IPS-NIHi7 (cell line): Measurements from ENCODE around the gene P2RX5.
A peak's percentile ranks its signal among the peaks of the same experiment; 100 is the strongest.
"Not testable (repeated sequence)": the region's sequence is repeated elsewhere in the genome, so short reads cannot be mapped to it uniquely, and the experiment has no call there.

Experiments used
- DNase-seq: peaks from one replicate; pipeline ENCODE4 v3.0.0; 2012; ENCODE audit warnings: mixed read lengths; ENCODE audit errors: extremely low spot score

P2RX5 gene, protein sequence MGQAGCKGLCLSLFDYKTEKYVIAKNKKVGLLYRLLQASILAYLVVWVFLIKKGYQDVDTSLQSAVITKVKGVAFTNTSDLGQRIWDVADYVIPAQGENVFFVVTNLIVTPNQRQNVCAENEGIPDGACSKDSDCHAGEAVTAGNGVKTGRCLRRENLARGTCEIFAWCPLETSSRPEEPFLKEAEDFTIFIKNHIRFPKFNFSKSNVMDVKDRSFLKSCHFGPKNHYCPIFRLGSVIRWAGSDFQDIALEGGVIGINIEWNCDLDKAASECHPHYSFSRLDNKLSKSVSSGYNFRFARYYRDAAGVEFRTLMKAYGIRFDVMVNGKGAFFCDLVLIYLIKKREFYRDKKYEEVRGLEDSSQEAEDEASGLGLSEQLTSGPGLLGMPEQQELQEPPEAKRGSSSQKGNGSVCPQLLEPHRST

GRCh38 chr17:3695723-3696411 lies at the start of gene P2RX5:
TSS of gene P2RX5 (minus strand) at chr17:3696155. CDS start at chr17:3696005, 150 bp downstream.
- DNase-seq, result peak; percentile 70

DNA sequence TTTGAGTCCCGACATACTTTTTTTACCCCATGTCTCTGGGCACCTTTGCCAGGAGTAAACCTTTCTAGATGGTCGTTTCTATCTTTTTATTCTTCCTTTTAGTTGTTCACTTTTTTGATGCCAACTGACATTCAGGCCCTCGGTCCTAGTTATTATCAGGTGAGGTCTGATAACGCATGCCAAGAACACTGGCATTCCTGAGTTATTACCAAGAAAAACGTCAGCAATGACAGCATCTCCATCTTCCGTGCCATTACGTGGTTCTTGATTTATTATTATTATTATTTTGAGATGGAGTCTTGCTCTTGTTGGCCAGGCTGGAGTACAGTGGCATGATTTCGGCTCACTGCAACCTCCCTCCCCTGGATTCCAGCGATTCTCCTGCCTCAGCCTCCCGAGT lies 49.1 kb upstream of the P2RX5 start:
- no peak for DNase-seq

DNA sequence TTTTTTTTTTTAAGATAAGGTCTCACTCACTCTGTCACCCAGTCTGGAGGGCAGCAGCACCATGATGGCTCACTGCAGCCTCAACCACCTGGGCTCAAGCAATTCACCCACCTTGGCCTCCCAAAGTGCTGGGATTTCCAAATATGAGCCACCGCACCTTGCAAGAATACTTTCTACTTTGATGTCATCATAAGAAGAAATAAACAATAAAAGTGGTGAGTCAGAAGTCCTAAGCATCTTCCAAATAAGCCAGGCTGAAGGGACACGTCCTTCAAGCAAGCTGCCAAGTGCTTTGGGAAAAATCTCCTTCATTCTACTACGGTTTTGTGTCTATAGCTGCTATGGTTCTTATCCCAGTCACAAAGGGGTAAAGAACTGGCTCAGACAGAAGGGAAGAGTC lies 48.1 kb upstream of the P2RX5 start:
- no peak for DNase-seq

DNA sequence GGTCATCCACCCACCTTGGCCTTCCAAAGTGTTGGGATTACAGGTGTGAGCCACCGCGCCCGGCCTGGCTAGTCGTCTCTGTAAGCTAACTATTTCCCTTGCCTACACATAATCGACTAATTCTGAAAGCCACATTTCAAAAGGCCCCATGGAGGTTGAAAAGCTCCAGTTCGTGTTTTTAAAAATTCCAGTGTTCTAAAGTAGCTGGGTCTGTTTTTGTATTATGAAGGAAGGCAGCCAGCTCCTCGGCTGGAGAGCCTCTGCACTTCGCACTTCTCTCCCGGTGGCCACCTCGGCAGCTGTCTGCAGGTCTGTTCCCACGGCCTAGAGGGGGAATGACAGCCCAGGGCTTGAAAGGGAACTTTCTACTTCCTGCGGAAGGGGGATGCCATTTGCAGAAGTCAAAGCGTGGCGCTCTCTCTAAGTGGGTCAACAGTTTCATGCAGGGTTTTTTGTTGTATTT lies 44.7 kb upstream of the P2RX5 start:
- no peak for DNase-seq

DNA sequence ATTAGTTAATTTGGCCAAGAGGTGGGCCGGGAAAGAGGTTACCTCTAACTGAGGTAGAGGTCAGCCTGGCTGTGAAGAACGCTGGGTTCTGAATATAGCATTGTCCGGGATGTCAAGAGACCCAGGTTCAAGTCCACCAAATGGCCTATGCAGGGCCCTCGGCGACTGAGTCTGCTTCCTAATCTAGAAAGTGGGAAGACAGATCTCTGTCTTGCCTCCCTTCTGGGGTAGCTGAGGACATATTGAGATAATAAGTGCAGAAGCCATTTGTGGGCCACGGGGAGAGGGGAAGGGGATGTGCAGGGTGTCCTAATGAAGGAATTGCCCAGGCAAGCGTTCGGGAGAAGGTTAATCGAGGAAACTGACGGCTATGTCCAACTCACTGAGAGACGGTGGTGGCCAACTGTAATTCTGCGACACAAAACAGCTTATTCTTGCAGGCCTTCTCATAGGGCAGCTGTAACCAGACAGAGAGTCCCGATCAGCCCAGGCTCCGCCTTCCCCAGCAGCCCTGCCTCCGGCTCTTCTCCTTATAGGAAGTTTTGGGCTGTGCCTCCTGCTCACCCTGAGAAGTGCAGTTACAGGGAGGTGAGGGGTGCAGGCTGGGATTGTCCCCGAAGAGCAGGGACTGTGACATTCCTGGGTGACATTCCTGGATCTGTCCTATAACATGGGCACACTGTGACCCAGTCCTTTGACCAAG lies 43.6 kb upstream of the P2RX5 start:
- DNase-seq, result no peak

DNA sequence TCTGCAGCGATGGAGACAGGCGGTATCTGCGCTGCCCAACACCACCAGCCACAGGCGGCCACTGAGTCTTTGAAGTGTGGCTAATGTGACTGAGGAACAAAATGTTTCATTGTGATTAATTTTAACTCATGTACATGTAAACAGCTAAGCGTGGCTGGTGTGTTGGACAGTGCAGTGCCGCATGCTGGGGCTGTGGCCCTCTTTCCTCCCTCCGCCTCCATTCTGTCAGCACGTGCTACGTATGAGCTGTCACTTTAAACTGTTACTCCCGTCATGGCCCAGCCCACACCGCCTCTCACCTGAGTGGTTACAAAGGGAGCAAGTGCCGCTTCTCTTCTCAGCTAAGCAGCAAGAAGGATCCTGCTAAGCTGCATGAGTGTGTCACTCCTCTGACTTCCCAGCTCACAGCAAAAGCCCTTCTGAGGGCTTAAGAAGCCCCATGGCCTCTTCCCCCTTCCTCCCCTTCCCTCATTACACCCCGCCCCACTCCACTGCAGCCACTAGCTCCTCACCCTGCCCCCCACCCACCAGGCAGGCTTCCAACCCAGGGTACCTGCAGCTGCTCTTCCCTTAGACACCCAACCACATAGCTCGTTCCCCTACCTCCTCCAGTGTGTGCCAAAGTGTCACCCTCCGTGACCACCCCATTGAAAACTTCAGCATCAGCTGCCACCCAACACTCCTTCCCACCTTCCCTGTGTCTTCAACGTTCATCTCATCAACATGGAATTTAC lies 42.8 kb upstream of the P2RX5 start:
- DNase-seq, result peak; percentile 43

DNA sequence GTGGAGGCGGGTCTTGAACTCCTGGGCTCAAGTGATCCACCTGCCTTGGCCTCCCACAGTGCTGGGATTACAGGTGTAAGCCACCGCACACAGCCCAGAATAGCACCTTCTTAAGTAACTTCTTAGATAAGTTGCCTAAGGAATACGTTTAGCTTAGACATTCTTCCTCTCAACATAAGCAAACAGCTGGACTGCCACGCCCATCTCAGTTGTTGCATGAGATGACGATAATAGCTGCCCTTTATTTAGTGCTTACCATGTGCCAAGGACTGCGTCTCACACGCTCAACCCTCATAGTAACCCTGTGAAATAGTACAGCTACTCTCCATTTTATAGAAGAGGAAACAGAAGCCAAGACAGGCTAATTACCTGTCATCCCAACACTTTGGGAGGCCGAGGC lies 39.6 kb upstream of the P2RX5 start:
- DNase-seq, result no peak

GRCh38 chr17:3734911-3735276 lies 38.9 kb upstream of the P2RX5 start:
- DNase-seq, result not testable (repeated sequence)

GRCh38 chr17:3732210-3732621 lies 36.3 kb upstream of the P2RX5 start:
- no peak for DNase-seq

DNA sequence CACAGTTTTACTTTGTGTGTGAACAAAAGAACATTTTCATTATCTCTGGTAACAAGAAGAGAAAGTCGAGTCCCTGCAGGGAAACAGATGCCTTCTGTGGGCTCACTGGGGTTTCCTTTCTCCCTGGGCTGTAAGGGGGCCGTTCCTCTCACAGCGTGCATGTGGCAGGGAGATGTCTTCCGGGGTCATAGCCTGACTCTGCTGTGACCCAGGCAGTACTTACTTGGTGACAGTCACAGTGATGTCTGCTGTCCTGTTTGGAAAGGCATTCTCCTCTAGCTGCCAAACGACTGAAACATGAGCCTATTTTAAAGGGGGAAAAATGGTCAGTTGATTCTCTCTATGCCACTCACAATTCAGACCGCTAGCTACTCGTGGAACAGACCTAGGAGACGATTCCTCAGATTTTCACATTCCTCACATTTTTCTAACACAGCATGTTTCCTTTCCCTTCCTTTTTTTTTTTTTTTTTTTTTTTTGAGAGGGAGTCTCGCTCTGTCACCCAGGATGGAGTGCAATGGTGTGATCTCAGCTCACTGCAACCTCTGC lies 35.0 kb upstream of the P2RX5 start:
- no peak for DNase-seq

DNA sequence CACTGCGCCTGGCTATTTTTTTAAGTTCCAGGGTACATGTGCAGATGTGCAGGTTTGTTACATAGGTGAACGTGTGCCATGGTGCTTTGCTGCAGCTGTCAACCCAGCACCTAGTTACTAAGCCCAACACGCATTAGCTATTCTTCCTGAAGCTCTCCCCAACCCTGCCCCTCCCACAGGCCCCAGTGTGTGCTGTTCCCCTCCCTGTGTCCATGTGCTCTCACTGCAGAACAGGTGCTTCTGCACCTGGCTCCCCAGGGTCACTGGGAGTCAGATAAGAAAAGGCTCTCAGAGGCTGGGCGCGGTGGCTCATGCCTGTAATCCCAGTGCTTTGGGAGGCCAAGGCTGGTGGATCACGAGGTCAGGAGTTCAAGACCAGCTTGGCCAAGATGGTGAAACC lies 33.9 kb upstream of the P2RX5 start:
- no peak for DNase-seq

DNA sequence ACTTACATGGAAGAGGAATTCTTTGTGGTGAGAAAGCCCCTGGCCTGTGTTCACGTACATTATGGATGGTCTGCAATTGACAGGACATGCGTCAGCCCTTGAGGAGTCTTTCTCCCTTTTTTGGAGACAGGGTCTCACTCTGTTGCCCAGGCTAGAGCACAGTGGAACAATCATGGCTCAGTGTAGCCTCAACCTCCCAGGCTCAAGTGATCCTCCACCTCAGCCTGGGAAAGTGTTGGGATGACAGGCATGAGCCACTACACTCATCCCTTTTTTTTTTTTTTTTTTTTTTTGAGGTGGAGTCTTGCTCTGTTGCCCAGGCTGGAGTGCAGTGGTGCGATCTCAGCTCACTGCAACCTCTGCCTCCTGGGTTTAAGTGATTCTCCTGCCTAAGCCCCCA lies 32.1 kb upstream of the P2RX5 start:
- DNase-seq, result not testable (repeated sequence)

GRCh38 chr17:3727041-3727440 lies 31.1 kb upstream of the P2RX5 start:
- no peak for DNase-seq

- DNase-seq, result no peak
These were observed 28.6 kb upstream of the P2RX5 start for GRCh38 chr17:3724378-3725077.

GRCh38 chr17:3723556-3724377 lies 27.8 kb upstream of the P2RX5 start, which contains the start of gene HASPIN:
TSS of gene HASPIN (plus strand) at chr17:3723903. CDS start at chr17:3723936, 33 bp downstream.
- peak; percentile 99 for DNase-seq

GRCh38 chr17:3723188-3723555 lies 27.2 kb upstream of the P2RX5 start:
- DNase-seq, result no peak

GRCh38 chr17:3722716-3723115 lies 26.8 kb upstream of the P2RX5 start:
- DNase-seq, result no peak

GRCh38 chr17:3719265-3719664 lies 23.3 kb upstream of the P2RX5 start:
- DNase-seq, result no peak

DNA sequence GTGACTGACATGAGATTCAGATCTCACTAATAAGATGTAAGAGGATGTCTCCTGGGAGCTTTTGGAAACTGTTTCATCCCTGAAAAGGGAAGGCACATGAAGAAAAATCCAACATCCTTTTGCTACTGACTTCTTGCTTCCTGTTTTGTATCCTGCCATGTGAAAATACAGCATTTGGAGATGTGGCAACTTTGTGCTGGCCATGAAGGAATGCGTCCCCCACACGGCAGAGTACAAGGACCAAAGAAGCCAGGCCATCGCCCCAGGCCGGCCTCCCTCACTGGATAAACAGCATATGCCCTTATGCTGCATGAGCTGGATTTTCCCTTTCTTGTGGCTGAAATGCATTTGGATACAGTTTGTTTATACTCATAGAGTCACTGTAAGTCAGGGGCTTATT lies 22.2 kb upstream of the P2RX5 start:
- no peak for DNase-seq

GRCh38 chr17:3715296-3715695 lies 19.3 kb upstream of the P2RX5 start:
- no peak for DNase-seq
